Panc1 (cell line): ENCODE data around the gene BLM. TPM values are rescaled to one million over a fixed set of nuclear protein-coding genes. Genes with fewer than 3 reads are reported as not detected.

Source experiments
- ATAC-seq: fragments of 200-7000 bp; cut with Tn5 transposase; 2 replicates; pipeline ENCODE4 v1.9.1; 2020; ENCODE audit warnings: mild to moderate bottlenecking, moderate library complexity
- BruUV-seq: library from RNA; stranded (reverse); fragments of 400-500 nt; replicated peaks from 2 replicates; lab custom pipeline; 2021; lab: Mats Ljungman, UMichigan
- CTCF ChIA-PET: fragments of 300-600 bp; sonication (Branson Sonifier 250); formaldehyde crosslinking; loops from one replicate; lab custom pipeline; 2022; ENCODE audit warnings: antibody characterized with exemption; lab: Charles Lee
- POLR2A ChIA-PET: fragments of 300-600 bp; sonication (Branson Sonifier 250); formaldehyde crosslinking; loops from one replicate; lab custom pipeline; 2022; ENCODE audit warnings: antibody characterized with exemption; lab: Charles Lee
- DNase-seq: peaks from one replicate; pipeline ENCODE4 v3.0.0-alpha.2; 2010; ENCODE audit warnings: low read depth, low spot score
- H3K27ac ChIP-seq: 2 replicates; pipeline ENCODE4 v1.5.1; 2011; ENCODE audit warnings: mild to moderate bottlenecking, low read length, inconsistent platforms
- H3K27me3 ChIP-seq: fragments of 200-500 bp; sonication (Bioruptor generic); 2 replicates; pipeline ENCODE4 v1.6.0; 2014; ENCODE audit warnings: low read length, inconsistent platforms; ENCODE audit not compliant: control insufficient read depth, insufficient read depth
- H3K36me3 ChIP-seq: fragments of 200-500 bp; sonication (Bioruptor generic); 2 replicates; pipeline ENCODE4 v1.5.1; 2014; ENCODE audit warnings: inconsistent platforms, mild to moderate bottlenecking, low read length, moderate library complexity; ENCODE audit not compliant: control insufficient read depth, insufficient read depth
- H3K4me1 ChIP-seq: 2 replicates; pipeline ENCODE4 v1.5.1; 2011; ENCODE audit warnings: inconsistent platforms, mild to moderate bottlenecking, low read length, moderate library complexity; ENCODE audit not compliant: control insufficient read depth, insufficient read depth
- H3K4me3 ChIP-seq, 2 experiments: 2 replicates each; pipeline ENCODE4 v1.5.1; 2011 to 2012; ENCODE audit warnings: low read depth in 2 of 2, low read length in 2 of 2, mild to moderate bottlenecking in 2 of 2, inconsistent platforms in 1 of 2, moderate library complexity in 1 of 2
- H3K9me3 ChIP-seq: fragments of 200-500 bp; sonication (Bioruptor generic); 2 replicates; pipeline ENCODE4 v1.5.1; 2014; ENCODE audit warnings: low read depth, mild to moderate bottlenecking, inconsistent platforms, low read length, moderate library complexity; ENCODE audit not compliant: control insufficient read depth, insufficient read depth
- POLR2AphosphoS5 ChIP-seq: IDR thresholded peaks from 2 replicates; pipeline ENCODE4 v1.6.1; 2012; ENCODE audit warnings: mild to moderate bottlenecking, low read depth, low read length, moderate library complexity
- SIN3A ChIP-seq: IDR thresholded peaks from 2 replicates; pipeline ENCODE4 v1.6.1; 2012; ENCODE audit warnings: low read depth, mild to moderate bottlenecking, low read length, moderate library complexity, borderline replicate concordance; ENCODE audit not compliant: insufficient read depth
- TCF7L2 ChIP-seq: IDR thresholded peaks from 2 replicates; pipeline ENCODE4 v1.6.1; 2011; ENCODE audit warnings: mild to moderate bottlenecking, low read depth, low read length, inconsistent platforms
- in situ Hi-C: cut with HindIII; loops from 2 replicates; pipeline ENCODE4 v1.10.0; 2016; ENCODE audit warnings: low sequenced_read_pairs, low pct_unique_long_range_greater_than_20kb
- intact Hi-C: fragments of 100-400 bp; cut with micrococcal nuclease; formaldehyde crosslinking; loops from one replicate; pipeline ENCODE4 v1.10.0; 2022; ENCODE audit not compliant: unreplicated experiment
- total RNA-seq: library from RNA; stranded (reverse); gene quantifications from one replicate; pipeline ENCODE4 v1.2.1, GENCODE V29; 2021; ENCODE audit not compliant: unreplicated experiment
- TF ChIP-seq, protein P1 (sequence below), 2 experiments: IDR thresholded peaks; 2 replicates each; pipeline ENCODE4 v1.6.1; 2011 to 2012; ENCODE audit warnings: low read depth in 2 of 2, control low read depth in 1 of 2, low read length in 1 of 2, mild to moderate bottlenecking in 1 of 2, moderate library complexity in 1 of 2; ENCODE audit not compliant: insufficient read depth in 1 of 2
- TF ChIP-seq, protein P2 (sequence below): fragments of 450-650 bp; IDR thresholded peaks from 2 replicates; pipeline ENCODE4 v1.5.1; 2017; ENCODE audit warnings: mild to moderate bottlenecking

Gene BLM
- total RNA-seq, 1 experiment from 2014 or later = 23.9 TPM

GRCh38 chr15:90864507-90864906, 147.4 kb downstream of the BLM start:
- Histone ChIP-seq H3K27ac (no peak overlapping the region), H3K27me3 (no peaks in the 10 kb centered on the region), H3K4me3 (no peak overlapping the region), H3K4me1 (peaks cover 59% of the 10 kb centered on the region), H3K36me3 (no peaks in the 10 kb centered on the region), H3K9me3 (no peaks in the 10 kb centered on the region)
- in situ Hi-C loops (no loop called here), intact Hi-C loops (no loop called here)
- no peak for TF ChIP-seq POLR2AphosphoS5
- TF ChIP-seq SIN3A = no peak
- TF ChIP-seq, protein P1, sequence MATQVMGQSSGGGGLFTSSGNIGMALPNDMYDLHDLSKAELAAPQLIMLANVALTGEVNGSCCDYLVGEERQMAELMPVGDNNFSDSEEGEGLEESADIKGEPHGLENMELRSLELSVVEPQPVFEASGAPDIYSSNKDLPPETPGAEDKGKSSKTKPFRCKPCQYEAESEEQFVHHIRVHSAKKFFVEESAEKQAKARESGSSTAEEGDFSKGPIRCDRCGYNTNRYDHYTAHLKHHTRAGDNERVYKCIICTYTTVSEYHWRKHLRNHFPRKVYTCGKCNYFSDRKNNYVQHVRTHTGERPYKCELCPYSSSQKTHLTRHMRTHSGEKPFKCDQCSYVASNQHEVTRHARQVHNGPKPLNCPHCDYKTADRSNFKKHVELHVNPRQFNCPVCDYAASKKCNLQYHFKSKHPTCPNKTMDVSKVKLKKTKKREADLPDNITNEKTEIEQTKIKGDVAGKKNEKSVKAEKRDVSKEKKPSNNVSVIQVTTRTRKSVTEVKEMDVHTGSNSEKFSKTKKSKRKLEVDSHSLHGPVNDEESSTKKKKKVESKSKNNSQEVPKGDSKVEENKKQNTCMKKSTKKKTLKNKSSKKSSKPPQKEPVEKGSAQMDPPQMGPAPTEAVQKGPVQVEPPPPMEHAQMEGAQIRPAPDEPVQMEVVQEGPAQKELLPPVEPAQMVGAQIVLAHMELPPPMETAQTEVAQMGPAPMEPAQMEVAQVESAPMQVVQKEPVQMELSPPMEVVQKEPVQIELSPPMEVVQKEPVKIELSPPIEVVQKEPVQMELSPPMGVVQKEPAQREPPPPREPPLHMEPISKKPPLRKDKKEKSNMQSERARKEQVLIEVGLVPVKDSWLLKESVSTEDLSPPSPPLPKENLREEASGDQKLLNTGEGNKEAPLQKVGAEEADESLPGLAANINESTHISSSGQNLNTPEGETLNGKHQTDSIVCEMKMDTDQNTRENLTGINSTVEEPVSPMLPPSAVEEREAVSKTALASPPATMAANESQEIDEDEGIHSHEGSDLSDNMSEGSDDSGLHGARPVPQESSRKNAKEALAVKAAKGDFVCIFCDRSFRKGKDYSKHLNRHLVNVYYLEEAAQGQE (IDR thresholded peaks at IDR 0.05; ENCODE audit: insufficient read depth in 1 of 2, low read depth in 2 of 2, low read length in 1 of 2) = no peak
- TF ChIP-seq, protein P2, sequence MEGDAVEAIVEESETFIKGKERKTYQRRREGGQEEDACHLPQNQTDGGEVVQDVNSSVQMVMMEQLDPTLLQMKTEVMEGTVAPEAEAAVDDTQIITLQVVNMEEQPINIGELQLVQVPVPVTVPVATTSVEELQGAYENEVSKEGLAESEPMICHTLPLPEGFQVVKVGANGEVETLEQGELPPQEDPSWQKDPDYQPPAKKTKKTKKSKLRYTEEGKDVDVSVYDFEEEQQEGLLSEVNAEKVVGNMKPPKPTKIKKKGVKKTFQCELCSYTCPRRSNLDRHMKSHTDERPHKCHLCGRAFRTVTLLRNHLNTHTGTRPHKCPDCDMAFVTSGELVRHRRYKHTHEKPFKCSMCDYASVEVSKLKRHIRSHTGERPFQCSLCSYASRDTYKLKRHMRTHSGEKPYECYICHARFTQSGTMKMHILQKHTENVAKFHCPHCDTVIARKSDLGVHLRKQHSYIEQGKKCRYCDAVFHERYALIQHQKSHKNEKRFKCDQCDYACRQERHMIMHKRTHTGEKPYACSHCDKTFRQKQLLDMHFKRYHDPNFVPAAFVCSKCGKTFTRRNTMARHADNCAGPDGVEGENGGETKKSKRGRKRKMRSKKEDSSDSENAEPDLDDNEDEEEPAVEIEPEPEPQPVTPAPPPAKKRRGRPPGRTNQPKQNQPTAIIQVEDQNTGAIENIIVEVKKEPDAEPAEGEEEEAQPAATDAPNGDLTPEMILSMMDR = no peak
- no peak for TF ChIP-seq TCF7L2
- DNase-seq = no peak
- ATAC-seq = no peak
- ChIA-PET POLR2A (no interaction called here), CTCF (no interaction called here)
- no TSS peak for BruUV-seq

- no peak overlapping the region for H3K27ac ChIP-seq
- intact Hi-C loops = no loop called here
- no peak overlapping the region for H3K4me3 ChIP-seq
- no peaks in the 10 kb centered on the region for H3K9me3 ChIP-seq
- POLR2A ChIA-PET = no interaction called here
- no peaks in the 10 kb centered on the region for H3K27me3 ChIP-seq
- in situ Hi-C loops = no loop called here
- H3K4me1 ChIP-seq = peaks cover 63% of the 10 kb centered on the region
- CTCF ChIA-PET = no interaction called here
- BruUV-seq = no TSS peak
- ATAC-seq = no peak
- TF ChIP-seq, protein P2 = no peak
- TF ChIP-seq TCF7L2 = no peak
- TF ChIP-seq POLR2AphosphoS5 = no peak
- TF ChIP-seq SIN3A = no peak
- TF ChIP-seq, protein P1 (IDR thresholded peaks at IDR 0.05; ENCODE audit: insufficient read depth in 1 of 2, low read depth in 2 of 2, low read length in 1 of 2) = no peak
- H3K36me3 ChIP-seq = no peaks in the 10 kb centered on the region
- no peak for DNase-seq
These were observed 148.6 kb downstream of the BLM start for GRCh38 chr15:90865702-90866101.

Other genes starting within 250 kb of the BLM start
- 45.0 TPM for gene CRTC3, start 187.4 kb upstream of the BLM start, total RNA-seq
- 62.0 TPM for gene FURIN, start 151.2 kb downstream of the BLM start, total RNA-seq
- 0.64 TPM for gene FES, start 167.2 kb downstream of the BLM start, total RNA-seq
- 77.2 TPM for gene MAN2A2, start 186.0 kb downstream of the BLM start, total RNA-seq
- 5.3 TPM for gene HDDC3, start 215.2 kb downstream of the BLM start, total RNA-seq
- 84.4 TPM for gene UNC45A, start 217.9 kb downstream of the BLM start, total RNA-seq
- 23.6 TPM for gene RCCD1, start 237.5 kb downstream of the BLM start, total RNA-seq